Uterus (tissue), 4 donors: Measurements from ENCODE around the gene PDIK1L. TPM values are rescaled to one million over a fixed set of nuclear protein-coding genes. Genes with fewer than 3 reads are reported as not detected.
"Not testable (repeated sequence)": the region's sequence is repeated elsewhere in the genome, so short reads cannot be mapped to it uniquely, and the experiment has no call there.

ENCODE experiments used
- DNase-seq, 2 donors: peaks; one replicate each; pipeline ENCODE4 v3.0.0-alpha.2; 2019 to 2020
- H3K27ac ChIP-seq, 2 donors: fragments of 200-600 bp; sonication (generic); 1 replicate in 1 of 2; 2 replicates in 1 of 2; pipeline ENCODE4 v1.5.1; 2016 to 2018
- H3K27me3 ChIP-seq, 2 donors: fragments of 200-600 bp; sonication (generic); one replicate each; pipeline ENCODE4 v1.5.1; 2018 to 2019; ENCODE audit warnings: control low read depth in 1 of 2
- H3K36me3 ChIP-seq, 2 donors: fragments of 200-600 bp; sonication (generic); one replicate each; pipeline ENCODE4 v1.5.1; 2019; ENCODE audit warnings: control low read depth in 1 of 2
- H3K4me1 ChIP-seq, 2 donors: fragments of 200-600 bp; sonication (generic); one replicate each; pipeline ENCODE4 v1.5.1; 2018 to 2019; ENCODE audit warnings: control low read depth in 1 of 2
- H3K4me3 ChIP-seq, 2 donors: fragments of 200-600 bp; sonication (generic); 1 replicate in 1 of 2; 2 replicates in 1 of 2; pipeline ENCODE4 v1.5.1; 2018 to 2019; ENCODE audit warnings: mild to moderate bottlenecking in 1 of 2
- H3K9me3 ChIP-seq, 2 donors: fragments of 200-600 bp; sonication (generic); one replicate each; pipeline ENCODE4 v1.5.1; 2019; ENCODE audit warnings: control low read depth in 1 of 2
- POLR2A ChIP-seq, 2 donors: fragments of 450-650 bp; IDR thresholded peaks; one replicate each; pipeline ENCODE4 v1.6.1; 2016; ENCODE audit warnings: antibody characterized with exemption in 2 of 2, mild to moderate bottlenecking in 1 of 2, moderate library complexity in 1 of 2
- intact Hi-C: fragments of 100-400 bp; cut with DNase I; formaldehyde crosslinking; loops from one replicate; pipeline ENCODE4 v1.15.1; 2023; ENCODE audit warnings: low total_unique reads
- total RNA-seq, 4 donors: library from RNA; depleted of rRNA in 3 of 4; stranded (reverse); fragments of >200 nt in 3 of 4; gene quantifications; one replicate each; pipeline versions ENCODE4 v1.1.0 to v1.2.4, GENCODE V29; 2014 to 2023
- TF ChIP-seq, protein P1 (sequence below), 4 experiments: fragments of 200-600 bp in 2 of 4; fragments of 450-650 bp in 2 of 4; sonication (generic) in 2 of 4; IDR thresholded peaks; one replicate each; pipeline ENCODE4 v1.5.1; 2016 to 2019; ENCODE audit warnings: antibody characterized with exemption in 4 of 4, mild to moderate bottlenecking in 2 of 4, moderate library complexity in 1 of 4
- donor health status: DM: yes; HTN: yes; CAD: no.

PDIK1L gene
- total RNA-seq, 4 donors from 2014 or later: 13.8 to 95.6 (median 20.9) TPM

DNA sequence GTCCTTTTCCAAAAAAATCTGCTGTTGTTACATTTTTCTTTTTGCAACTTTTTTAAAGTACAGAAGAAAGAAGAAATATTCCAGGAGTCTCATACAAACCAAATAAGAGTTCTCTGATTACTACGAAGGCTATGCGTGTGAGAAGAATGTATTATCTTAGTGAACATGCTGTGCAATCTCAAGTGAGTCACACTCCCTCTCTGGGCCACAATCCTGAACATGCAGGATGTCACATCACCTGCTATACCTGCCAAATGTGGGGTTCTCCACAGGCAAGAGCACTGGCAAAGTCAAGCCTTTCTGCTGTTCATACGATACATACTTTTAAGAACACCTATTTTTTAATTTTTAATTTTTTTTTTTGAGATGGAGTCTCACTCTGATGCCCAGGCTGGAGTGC lies 22.5 kb upstream of the PDIK1L start:
- Histone ChIP-seq H3K27me3 (no peaks in the 10 kb centered on the region), H3K4me3 (no peak overlapping the region), H3K9me3 (no peaks in the 10 kb centered on the region), H3K4me1 (no peaks in the 10 kb centered on the region), H3K27ac (no peak overlapping the region), H3K36me3 (no peaks in the 10 kb centered on the region)
- no peak for DNase-seq
- TF ChIP-seq, protein P1, sequence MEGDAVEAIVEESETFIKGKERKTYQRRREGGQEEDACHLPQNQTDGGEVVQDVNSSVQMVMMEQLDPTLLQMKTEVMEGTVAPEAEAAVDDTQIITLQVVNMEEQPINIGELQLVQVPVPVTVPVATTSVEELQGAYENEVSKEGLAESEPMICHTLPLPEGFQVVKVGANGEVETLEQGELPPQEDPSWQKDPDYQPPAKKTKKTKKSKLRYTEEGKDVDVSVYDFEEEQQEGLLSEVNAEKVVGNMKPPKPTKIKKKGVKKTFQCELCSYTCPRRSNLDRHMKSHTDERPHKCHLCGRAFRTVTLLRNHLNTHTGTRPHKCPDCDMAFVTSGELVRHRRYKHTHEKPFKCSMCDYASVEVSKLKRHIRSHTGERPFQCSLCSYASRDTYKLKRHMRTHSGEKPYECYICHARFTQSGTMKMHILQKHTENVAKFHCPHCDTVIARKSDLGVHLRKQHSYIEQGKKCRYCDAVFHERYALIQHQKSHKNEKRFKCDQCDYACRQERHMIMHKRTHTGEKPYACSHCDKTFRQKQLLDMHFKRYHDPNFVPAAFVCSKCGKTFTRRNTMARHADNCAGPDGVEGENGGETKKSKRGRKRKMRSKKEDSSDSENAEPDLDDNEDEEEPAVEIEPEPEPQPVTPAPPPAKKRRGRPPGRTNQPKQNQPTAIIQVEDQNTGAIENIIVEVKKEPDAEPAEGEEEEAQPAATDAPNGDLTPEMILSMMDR (IDR thresholded peaks at IDR 0.05): no peak
- TF ChIP-seq POLR2A (IDR thresholded peaks at IDR 0.05): no peak
- intact Hi-C loops: no loop called here

DNA sequence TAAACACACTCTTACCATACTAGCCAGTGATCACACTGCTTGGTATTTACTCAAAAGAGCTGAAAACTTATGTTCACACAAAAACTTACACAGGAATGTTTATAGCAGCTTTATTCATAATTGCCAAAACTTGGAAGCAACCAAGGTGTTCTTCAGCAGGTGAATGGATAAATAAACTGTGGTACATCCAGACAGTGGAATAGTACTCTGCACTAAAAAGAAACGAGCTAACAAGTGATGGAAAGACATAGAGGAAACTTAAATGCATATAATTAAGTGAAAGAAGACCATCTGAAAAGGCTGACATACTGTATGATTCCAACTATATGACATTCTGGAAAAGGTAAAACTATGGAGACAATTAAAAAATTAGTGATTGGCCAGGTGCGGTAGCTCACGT lies 20.7 kb upstream of the PDIK1L start:
- no peak overlapping the region for H3K4me3 ChIP-seq
- no peaks in the 10 kb centered on the region for H3K9me3 ChIP-seq
- intact Hi-C loops: no loop called here
- no peaks in the 10 kb centered on the region for H3K36me3 ChIP-seq
- no peaks in the 10 kb centered on the region for H3K27me3 ChIP-seq
- DNase-seq: no peak
- H3K4me1 ChIP-seq: no peaks in the 10 kb centered on the region
- no peak overlapping the region for H3K27ac ChIP-seq
- no peak for TF ChIP-seq POLR2A (IDR thresholded peaks at IDR 0.05)
- TF ChIP-seq, protein P1 (IDR thresholded peaks at IDR 0.05): no peak

DNA sequence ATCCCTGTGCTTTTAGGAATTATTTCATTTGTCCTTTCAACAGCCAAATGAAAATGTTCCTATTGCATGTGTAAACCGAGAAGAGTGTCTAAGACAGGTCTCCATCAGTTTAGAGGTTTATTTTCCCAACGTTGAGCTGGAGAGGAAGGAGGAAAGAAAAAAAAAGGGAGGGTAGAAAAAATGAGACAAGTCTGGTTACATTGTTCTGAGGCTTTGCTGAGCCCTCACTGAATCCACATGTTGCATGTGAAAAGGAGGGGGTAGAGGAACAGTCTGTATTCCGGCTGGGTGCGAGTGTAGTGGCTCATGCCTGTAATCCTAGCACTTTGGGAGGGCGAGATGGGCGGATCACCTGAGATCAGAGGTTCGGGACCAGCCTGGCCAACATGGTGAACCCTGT lies 19.2 kb upstream of the PDIK1L start:
- TF ChIP-seq POLR2A (IDR thresholded peaks at IDR 0.05): no peak
- TF ChIP-seq, protein P1 (IDR thresholded peaks at IDR 0.05): no peak
- intact Hi-C loops: no loop called here
- H3K4me1 ChIP-seq: no peaks in the 10 kb centered on the region
- no peaks in the 10 kb centered on the region for H3K36me3 ChIP-seq
- no peak for DNase-seq
- H3K27me3 ChIP-seq: no peaks in the 10 kb centered on the region
- no peak overlapping the region for H3K27ac ChIP-seq
- no peak overlapping the region for H3K4me3 ChIP-seq
- no peaks in the 10 kb centered on the region for H3K9me3 ChIP-seq

DNA sequence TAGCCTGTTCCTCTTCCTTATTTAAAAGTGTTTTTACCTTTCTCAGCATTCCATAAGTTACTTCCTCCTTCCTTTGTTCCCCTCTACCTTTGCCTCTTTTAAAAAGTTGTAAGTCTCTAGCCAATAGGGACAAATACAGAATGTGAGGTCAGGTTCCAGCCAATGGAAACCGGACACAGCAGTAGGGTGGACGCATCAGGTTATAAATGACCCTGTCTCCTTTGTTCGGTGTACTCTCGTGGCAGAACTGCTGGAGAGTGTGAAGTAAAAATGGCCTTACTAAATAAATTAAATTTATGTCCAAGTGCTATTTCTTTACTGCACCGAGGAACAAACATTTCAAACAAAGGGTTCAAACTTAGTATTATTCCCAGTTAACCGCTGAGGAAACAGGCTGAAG lies 18.1 kb upstream of the PDIK1L start:
- intact Hi-C loops, DNase-seq, H3K36me3 ChIP-seq, H3K27me3 ChIP-seq, H3K4me3 ChIP-seq, H3K9me3 ChIP-seq, H3K27ac ChIP-seq, H3K4me1 ChIP-seq: not testable (repeated sequence)

- no peak for TF ChIP-seq POLR2A (IDR thresholded peaks at IDR 0.05)
- TF ChIP-seq, protein P1 (IDR thresholded peaks at IDR 0.05): no peak
- intact Hi-C loops: no loop called here
- H3K4me1 ChIP-seq: no peaks in the 10 kb centered on the region
- no peaks in the 10 kb centered on the region for H3K27me3 ChIP-seq
- H3K4me3 ChIP-seq: no peak overlapping the region
- no peak overlapping the region for H3K27ac ChIP-seq
- no peaks in the 10 kb centered on the region for H3K36me3 ChIP-seq
- no peak for DNase-seq
- no peaks in the 10 kb centered on the region for H3K9me3 ChIP-seq
These were observed 17.5 kb upstream of the PDIK1L start for GRCh38 chr1:26094076-26094669.
